Fibroblast of lung (primary cell): Measurements from ENCODE around the gene TMEM63C. TPM values are rescaled to one million over a fixed set of nuclear protein-coding genes. Genes with fewer than 3 reads are reported as not detected.

Experiments
- DNase-seq, 2 donors: peaks; one replicate each; pipeline versions ENCODE4 v3.0.0 to v3.0.0-alpha.2; 2010; ENCODE audit warnings: low read depth in 2 of 2
- H2AFZ ChIP-seq: 2 replicates; pipeline ENCODE4 v1.5.1; 2012; ENCODE audit warnings: low read length, control low read depth, inconsistent platforms
- H3K27ac ChIP-seq: 2 replicates; pipeline ENCODE4 v1.5.1; 2011; ENCODE audit warnings: low read length, control low read depth; ENCODE audit not compliant: insufficient read depth
- H3K27me3 ChIP-seq: 2 replicates; pipeline ENCODE4 v1.5.1; 2011; ENCODE audit warnings: mild to moderate bottlenecking, low read length; ENCODE audit not compliant: control insufficient read depth, insufficient read depth
- H3K36me3 ChIP-seq: 2 replicates; pipeline ENCODE4 v1.5.1; 2011; ENCODE audit warnings: low read length; ENCODE audit not compliant: control insufficient read depth, insufficient read depth
- H3K4me1 ChIP-seq: 2 replicates; pipeline ENCODE4 v1.5.1; 2011; ENCODE audit warnings: low read length; ENCODE audit not compliant: control insufficient read depth, insufficient read depth; ENCODE audit errors: extremely low read depth
- H3K4me2 ChIP-seq: 2 replicates; pipeline ENCODE4 v1.5.1; 2011; ENCODE audit warnings: low read length, control low read depth; ENCODE audit not compliant: insufficient read depth; ENCODE audit errors: extremely low read depth
- H3K4me3 ChIP-seq, 4 experiments: fragments of 200-600 bp in 1 of 4; sonication (generic) in 1 of 4; replicated peaks in 1 of 4; 2 replicates each; pipeline ENCODE4 v1.5.1; 2011 to 2016; ENCODE audit warnings: low read length in 4 of 4, low read depth in 3 of 4, mild to moderate bottlenecking in 3 of 4, control low read depth in 2 of 4, inconsistent platforms in 1 of 4, mixed read lengths in 1 of 4; ENCODE audit not compliant: insufficient read depth in 1 of 4; ENCODE audit errors: control extremely low read depth in 1 of 4
- H3K79me2 ChIP-seq: 2 replicates; pipeline ENCODE4 v1.5.1; 2012; ENCODE audit warnings: mild to moderate bottlenecking, low read length, inconsistent platforms; ENCODE audit not compliant: control insufficient read depth, insufficient read depth
- H3K9ac ChIP-seq: 2 replicates; pipeline ENCODE4 v1.5.1; 2011; ENCODE audit warnings: mild to moderate bottlenecking, low read length, control low read depth; ENCODE audit not compliant: insufficient read depth
- H3K9me3 ChIP-seq: 2 replicates; pipeline ENCODE4 v1.5.1; 2012; ENCODE audit warnings: low read depth, low read length; ENCODE audit not compliant: control insufficient read depth, insufficient read depth
- H4K20me1 ChIP-seq: 2 replicates; pipeline ENCODE4 v1.5.1; 2011; ENCODE audit warnings: low read length; ENCODE audit not compliant: control insufficient read depth, insufficient read depth; ENCODE audit errors: extremely low read depth
- CTCF ChIP-seq, 2 donors: IDR thresholded peaks in 1 of 2; conservative IDR thresholded peaks in 1 of 2; 1 replicate in 1 of 2; 2 replicates in 1 of 2; pipeline ENCODE4 v1.5.1; 2011 to 2012; ENCODE audit warnings: low read length in 2 of 2, control low read depth in 1 of 2, inconsistent platforms in 1 of 2, low read depth in 1 of 2, mild to moderate bottlenecking in 1 of 2
- EZH2 ChIP-seq: IDR thresholded peaks from 2 replicates; pipeline ENCODE4 v1.5.1; 2012; ENCODE audit warnings: low read length, control low read depth, mild to moderate bottlenecking; ENCODE audit errors: missing control alignments
- polyA plus RNA-seq, 2 donors: library from polyadenylated mRNA; depleted of rRNA in 1 of 2; stranded (reverse) in 1 of 2; unstranded in 1 of 2; fragments of >200 nt; gene quantifications; 2 replicates each; pipeline ENCODE4 v1.2.1, GENCODE V29; 2011 to 2012; ENCODE audit warnings: missing spikeins in 1 of 2
- total RNA-seq: library from RNA; depleted of rRNA; stranded (reverse); fragments of >200 nt; gene quantifications from 2 replicates; pipeline ENCODE4 v1.2.1, GENCODE V29; 2014

TMEM63C gene
- total and polyA plus RNA-seq, 2 donors (not counting 1 experiment from before 2014, with no cell fraction given), result 0.66 TPM; not detected in 1

DNA sequence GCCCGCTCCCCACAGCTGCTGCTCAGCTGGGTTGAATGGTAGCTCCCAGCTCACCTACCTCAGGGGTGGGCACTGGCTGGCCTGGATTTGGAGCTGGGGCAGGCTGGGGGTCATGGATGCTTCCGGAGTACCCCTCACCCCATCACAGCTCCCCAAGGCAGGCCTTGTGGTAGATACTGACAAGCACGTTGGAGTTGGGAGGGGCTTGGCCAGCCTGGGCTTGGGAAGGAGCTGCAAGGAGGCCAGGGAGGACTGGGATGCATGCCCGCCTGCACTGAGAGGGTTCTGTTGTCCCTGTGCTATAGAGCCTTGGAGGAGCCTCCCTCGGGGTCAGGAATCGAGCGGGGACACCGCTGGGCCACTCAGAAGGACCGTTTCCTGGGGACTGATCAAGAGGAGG is 14.2 kb downstream of the TMEM63C start:
- H3K27ac ChIP-seq, result no peak overlapping the region
- H3K36me3 ChIP-seq, result no peaks in the 10 kb centered on the region
- no peak for DNase-seq
- H3K4me2 ChIP-seq, result no peak overlapping the region
- peaks cover 5% of the 10 kb centered on the region for H3K27me3 ChIP-seq
- no peaks in the 10 kb centered on the region for H3K4me1 ChIP-seq
- TF ChIP-seq EZH2, result no peak
- TF ChIP-seq CTCF (conservative IDR thresholded peaks at IDR 0.05 in 1 of 2, IDR thresholded peaks at IDR 0.05 in 1 of 2; ENCODE audit: low read depth in 1 of 2, low read length in 2 of 2), result no peak
- H4K20me1 ChIP-seq, result no peaks in the 10 kb centered on the region
- no peaks in the 10 kb centered on the region for H3K9me3 ChIP-seq
- H3K79me2 ChIP-seq, result no peaks in the 10 kb centered on the region
- no peak overlapping the region for H3K4me3 ChIP-seq
- H2AFZ ChIP-seq, result no peak overlapping the region
- H3K9ac ChIP-seq, result no peak overlapping the region

- Histone ChIP-seq H2AFZ (no peak overlapping the region), H3K9ac (no peak overlapping the region), H4K20me1 (no peaks in the 10 kb centered on the region), H3K36me3 (no peaks in the 10 kb centered on the region), H3K4me2 (no peak overlapping the region), H3K27me3 (peaks cover 5% of the 10 kb centered on the region), H3K27ac (no peak overlapping the region), H3K4me3 (no peak overlapping the region), H3K79me2 (no peaks in the 10 kb centered on the region), H3K9me3 (no peaks in the 10 kb centered on the region), H3K4me1 (no peaks in the 10 kb centered on the region)
- DNase-seq, result no peak
- TF ChIP-seq CTCF (conservative IDR thresholded peaks at IDR 0.05 in 1 of 2, IDR thresholded peaks at IDR 0.05 in 1 of 2; ENCODE audit: low read depth in 1 of 2, low read length in 2 of 2) (no peak), EZH2 (no peak)
These were observed 16.4 kb downstream of the TMEM63C start for GRCh38 chr14:77197988-77198387.

GRCh38 chr14:77198561-77198960 is 17.0 kb downstream of the TMEM63C start:
- H3K4me2 ChIP-seq, result no peak overlapping the region
- H3K27me3 ChIP-seq, result peaks cover 5% of the 10 kb centered on the region
- H3K4me3 ChIP-seq, result no peak overlapping the region
- DNase-seq, result no peak
- no peaks in the 10 kb centered on the region for H3K9me3 ChIP-seq
- H3K36me3 ChIP-seq, result no peaks in the 10 kb centered on the region
- H3K27ac ChIP-seq, result no peak overlapping the region
- no peaks in the 10 kb centered on the region for H4K20me1 ChIP-seq
- no peak for TF ChIP-seq CTCF (conservative IDR thresholded peaks at IDR 0.05 in 1 of 2, IDR thresholded peaks at IDR 0.05 in 1 of 2; ENCODE audit: low read depth in 1 of 2, low read length in 2 of 2)
- H2AFZ ChIP-seq, result no peak overlapping the region
- no peaks in the 10 kb centered on the region for H3K79me2 ChIP-seq
- no peak overlapping the region for H3K9ac ChIP-seq
- no peaks in the 10 kb centered on the region for H3K4me1 ChIP-seq
